GM18499 (cell line): ENCODE data around the gene ATP6V0B.

Experiments used
- ATAC-seq: cut with Tn5 transposase; IDR thresholded peaks from one replicate; pipeline ENCODE4 v1.9.1; 2021; ENCODE audit warnings: moderate number of reproducible peaks; ENCODE audit not compliant: insufficient read depth, unreplicated experiment

ATP6V0B gene

DNA sequence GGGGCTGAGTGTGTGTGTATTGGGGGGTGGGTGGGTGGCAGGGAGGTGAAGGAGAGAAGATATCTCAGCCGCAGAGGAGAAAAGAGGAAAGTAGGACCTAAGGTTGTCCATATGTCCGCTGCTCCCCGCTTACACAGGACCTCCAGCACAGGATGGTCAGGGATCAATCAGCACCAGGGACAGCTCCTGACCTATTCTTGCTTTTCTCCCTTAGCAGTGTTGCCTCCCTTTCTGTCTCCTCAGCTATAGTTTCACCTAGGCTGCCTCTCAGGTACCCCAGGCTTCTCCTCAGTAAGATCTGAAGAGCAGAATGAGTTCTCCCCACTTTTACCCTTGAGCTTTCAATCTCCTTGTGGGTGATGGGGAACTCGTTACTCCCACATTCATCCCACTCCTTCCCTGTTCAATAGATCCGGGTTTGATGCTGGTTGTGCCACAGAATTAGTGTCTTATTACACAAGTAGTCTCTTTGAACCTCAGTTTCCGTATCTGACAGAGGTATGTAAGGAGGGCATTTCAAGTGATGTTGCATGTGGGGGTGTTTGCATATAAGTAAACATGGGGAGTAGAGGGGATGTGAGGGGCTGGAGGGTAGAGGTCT is 6.3 kb upstream of the ATP6V0B start:
- ATAC-seq = no peak

- ATAC-seq = no peak
These were observed 5.4 kb upstream of the ATP6V0B start for GRCh38 chr1:43969416-43969745.

- peak; percentile 69 for ATAC-seq
These were observed 4.9 kb upstream of the ATP6V0B start, which contains the start of gene DPH2 for GRCh38 chr1:43969746-43970466. TSS of gene DPH2 (plus strand) at chr1:43970010. CDS start at chr1:43970176, 166 bp downstream.

- no peak for ATAC-seq
These were observed 4.3 kb upstream of the ATP6V0B start for GRCh38 chr1:43970502-43970901.

GRCh38 chr1:43970911-43971310 is 3.8 kb upstream of the ATP6V0B start:
- ATAC-seq = no peak

- ATAC-seq = no peak
These were observed 3.3 kb upstream of the ATP6V0B start for GRCh38 chr1:43971336-43971980.

GRCh38 chr1:43973981-43974442 is 748 bp upstream of the ATP6V0B start:
- ATAC-seq = peak; percentile 5

DNA sequence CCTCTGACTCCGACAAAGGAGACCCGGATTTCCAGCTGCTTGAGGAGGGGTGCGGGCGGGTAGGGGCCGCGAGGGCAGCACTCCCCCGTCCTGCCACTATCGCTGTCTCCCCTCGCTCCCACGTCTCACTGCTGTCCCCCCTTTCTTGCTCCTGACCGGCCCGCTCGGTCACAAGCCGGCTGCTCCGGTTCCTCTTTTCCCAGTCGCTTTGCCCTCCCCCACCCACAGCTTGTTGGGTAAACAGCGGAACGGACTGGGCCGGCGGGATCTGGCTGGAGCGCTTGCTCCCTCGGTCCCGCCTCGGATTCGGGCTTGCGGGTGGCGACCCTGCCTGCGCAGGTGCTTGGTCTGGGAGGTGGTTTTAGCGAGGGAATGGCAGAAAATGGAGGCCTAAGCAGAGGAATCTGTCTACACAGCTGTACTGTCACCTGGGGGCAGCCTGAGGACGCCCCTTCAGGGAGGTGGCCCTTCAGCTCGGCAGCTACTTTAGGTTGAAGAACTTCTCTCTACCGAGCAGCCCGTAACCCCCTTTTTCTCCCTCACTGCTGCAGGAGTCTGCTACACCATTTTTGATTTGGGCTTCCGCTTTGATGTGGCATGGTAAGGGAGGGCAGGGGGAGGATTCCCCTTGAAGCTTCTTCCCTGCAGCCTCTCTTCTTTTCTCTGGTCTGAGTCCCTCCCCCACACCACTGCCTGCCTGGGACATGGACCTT is 645 bp downstream of the ATP6V0B start:
- ATAC-seq = no peak

- ATAC-seq = no peak
These were observed 1.3 kb downstream of the ATP6V0B start for GRCh38 chr1:43976045-43976444.

- ATAC-seq = no peak
These were observed 2.1 kb downstream of the ATP6V0B start for GRCh38 chr1:43976890-43977289.

DNA sequence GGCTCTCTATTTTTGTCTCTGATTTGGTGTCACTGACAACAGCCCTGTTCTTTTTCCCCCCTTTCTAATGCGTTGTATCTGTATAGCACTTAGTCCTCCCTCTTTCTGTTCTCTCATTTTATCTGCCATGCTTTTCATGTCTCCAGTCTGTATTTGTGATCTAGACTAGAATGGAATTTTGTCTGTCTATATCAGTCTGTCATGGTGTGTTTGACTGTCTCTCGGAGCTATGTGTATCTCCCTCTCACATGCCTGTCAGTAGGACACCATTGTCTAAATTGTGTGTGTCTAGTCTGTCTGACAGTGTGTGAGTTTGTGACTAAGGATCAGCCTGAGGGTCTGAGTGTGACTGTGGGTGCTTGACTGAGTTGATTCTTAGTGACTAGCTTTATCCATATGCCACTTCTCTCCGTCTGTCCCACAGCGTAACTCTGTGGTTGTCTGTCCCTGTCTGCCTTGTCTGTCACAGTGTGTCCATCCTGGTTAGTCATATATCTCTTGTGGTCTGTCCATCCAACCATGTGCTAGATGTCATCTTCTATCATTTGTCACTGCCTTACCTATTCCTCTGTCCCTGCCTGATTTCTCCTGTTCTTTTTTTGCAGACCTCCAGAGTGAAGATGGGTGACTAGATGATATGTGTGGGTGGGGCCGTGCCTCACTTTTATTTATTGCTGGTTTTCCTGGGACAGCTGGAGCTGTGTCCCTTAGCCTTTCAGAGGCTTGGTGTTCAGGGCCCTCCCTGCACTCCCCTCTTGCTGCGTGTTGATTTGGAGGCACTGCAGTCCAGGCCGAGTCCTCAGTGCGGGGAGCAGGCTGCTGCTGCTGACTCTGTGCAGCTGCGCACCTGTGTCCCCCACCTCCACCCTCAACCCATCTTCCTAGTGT is 2.9 kb downstream of the ATP6V0B start:
- ATAC-seq = no peak

- no peak for ATAC-seq
These were observed 3.4 kb downstream of the ATP6V0B start for GRCh38 chr1:43978264-43978550.

DNA sequence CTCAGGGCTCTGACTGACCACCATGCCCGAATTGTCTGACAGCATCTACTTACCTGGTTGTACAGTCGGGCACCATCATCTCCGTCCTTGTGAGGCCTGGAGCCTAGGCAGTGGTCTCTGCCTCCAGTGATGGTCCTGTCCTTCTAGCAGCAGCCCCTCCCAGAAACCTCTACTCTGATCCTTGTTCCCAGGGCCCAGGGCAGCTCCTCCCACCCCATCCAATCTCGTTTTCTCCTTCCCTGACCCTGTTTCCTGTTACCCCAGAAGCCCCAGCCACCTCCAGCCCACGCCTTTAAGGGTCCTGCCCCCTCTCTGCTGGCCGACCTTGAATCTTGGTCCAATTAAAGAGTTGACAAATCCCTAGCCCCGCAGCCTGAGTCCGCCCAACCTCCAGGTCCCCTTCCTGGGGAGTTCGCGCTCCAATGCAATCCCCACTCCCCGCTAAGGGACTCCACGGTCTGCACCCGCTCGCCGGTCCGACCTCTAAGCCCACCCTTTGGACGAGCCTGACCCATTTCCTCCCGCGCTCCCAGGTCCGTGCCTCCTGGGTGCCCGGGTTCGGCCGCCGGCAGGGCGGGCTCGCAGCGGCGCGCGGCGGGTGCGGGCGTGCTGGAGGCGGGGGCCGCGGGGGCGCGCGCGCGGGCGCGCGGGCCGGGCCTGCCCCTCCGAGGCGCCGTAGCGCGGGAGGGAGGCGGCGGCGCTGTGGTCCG is 3.9 kb downstream of the ATP6V0B start, which contains the start of gene B4GALT2:
Gene B4GALT2 (plus strand): TSS at position 660 of the 710 bp plus-strand sequence. CDS start 1,951 bp downstream, outside the sequence.
- ATAC-seq = no peak

- no peak for ATAC-seq
These were observed 4.4 kb downstream of the ATP6V0B start for GRCh38 chr1:43979261-43979527.

- no peak for ATAC-seq
These were observed 4.9 kb downstream of the ATP6V0B start for GRCh38 chr1:43979528-43980254.

- no peak for ATAC-seq
These were observed 5.7 kb downstream of the ATP6V0B start for GRCh38 chr1:43980255-43981134.

DNA sequence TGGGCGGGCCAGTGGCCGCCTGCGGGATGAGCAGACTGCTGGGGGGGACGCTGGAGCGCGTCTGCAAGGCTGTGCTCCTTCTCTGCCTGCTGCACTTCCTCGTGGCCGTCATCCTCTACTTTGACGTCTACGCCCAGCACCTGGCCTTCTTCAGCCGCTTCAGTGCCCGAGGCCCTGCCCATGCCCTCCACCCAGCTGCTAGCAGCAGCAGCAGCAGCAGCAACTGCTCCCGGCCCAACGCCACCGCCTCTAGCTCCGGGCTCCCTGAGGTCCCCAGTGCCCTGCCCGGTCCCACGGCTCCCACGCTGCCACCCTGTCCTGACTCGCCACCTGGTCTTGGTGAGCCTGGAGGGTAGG is 6.4 kb downstream of the ATP6V0B start:
- no peak for ATAC-seq

- no peak for ATAC-seq
These were observed 6.9 kb downstream of the ATP6V0B start for GRCh38 chr1:43981636-43982035.
